GM12874 (cell line): ENCODE measurements around the gene OR6S1.
A peak's percentile ranks its signal among the peaks of the same experiment; 100 is the strongest.

Experiments used
- CTCF ChIP-seq: IDR thresholded peaks from 2 replicates; pipeline ENCODE4 v1.5.1; 2011; ENCODE audit warnings: low read depth, mild to moderate bottlenecking, control low read depth, low read length, moderate library complexity; ENCODE audit not compliant: insufficient read depth

OR6S1 gene

DNA sequence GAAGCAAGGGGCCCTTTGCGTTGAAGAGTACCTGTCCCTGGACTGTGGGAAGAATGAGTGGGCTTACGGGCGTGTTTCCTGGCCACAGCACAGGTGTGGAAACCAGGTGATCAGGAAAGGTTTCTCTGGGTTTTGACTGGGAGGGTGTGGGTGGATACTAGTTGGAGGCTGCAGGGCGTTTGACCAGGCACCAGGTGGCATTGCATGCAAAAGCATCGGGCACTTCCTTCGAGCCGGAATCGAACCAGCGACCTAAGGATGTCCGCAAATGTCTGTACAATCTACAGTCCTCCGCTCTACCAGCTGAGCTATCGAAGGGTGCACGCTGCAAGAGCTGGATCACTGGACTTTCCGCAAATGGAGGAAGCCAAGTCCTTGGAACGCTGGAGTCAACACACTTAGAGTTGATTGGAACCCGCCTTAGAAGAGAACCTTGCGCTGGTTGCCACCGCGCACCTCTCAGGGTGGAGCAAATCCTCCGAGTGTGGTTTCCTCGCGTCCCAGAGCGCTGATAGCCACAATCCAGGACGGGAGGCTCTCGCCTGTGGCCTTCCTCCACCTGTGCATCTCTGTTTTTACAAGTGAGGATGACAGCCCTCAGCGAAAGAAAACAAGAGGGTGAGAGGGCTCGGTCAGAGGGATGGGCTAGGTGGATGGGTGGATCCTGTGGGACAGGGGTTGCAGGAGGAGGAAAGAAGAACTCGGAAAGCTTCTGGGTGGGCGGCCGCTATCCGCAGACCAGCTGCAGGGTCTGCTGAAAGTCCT is 21.7 kb upstream of the OR6S1 start:
- peak; percentile 75 for TF ChIP-seq CTCF

DNA sequence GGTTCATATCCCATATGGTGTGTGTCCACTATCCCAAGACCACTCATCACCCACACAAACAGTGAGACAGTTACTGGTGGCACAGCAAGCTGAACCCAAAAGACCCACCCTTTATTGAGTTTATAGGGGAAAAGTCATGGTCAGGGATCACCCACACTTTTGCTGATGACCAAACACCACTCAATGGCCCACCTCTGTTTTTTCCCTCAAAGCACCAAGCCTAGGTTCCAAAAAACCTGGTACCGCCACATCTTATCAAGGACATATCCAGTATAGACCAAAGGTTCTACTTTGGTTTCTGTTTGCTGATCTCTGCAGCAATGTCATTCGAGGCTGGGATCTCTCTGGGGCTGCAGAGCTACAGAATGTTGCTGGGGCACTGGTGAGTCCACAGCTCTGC is 19.7 kb upstream of the OR6S1 start:
- TF ChIP-seq CTCF: no peak

GRCh38 chr14:20659813-20660395 is 18.4 kb upstream of the OR6S1 start:
- TF ChIP-seq CTCF: no peak

- no peak for TF ChIP-seq CTCF
Observed at GRCh38 chr14:20659336-20659735, 17.8 kb upstream of the OR6S1 start.

GRCh38 chr14:20658246-20658645 is 16.8 kb upstream of the OR6S1 start:
- TF ChIP-seq CTCF: no peak

- TF ChIP-seq CTCF: peak; percentile 25; the same call in 1 of the 2 replicates
Observed at GRCh38 chr14:20657216-20658211, 16.0 kb upstream of the OR6S1 start.

DNA sequence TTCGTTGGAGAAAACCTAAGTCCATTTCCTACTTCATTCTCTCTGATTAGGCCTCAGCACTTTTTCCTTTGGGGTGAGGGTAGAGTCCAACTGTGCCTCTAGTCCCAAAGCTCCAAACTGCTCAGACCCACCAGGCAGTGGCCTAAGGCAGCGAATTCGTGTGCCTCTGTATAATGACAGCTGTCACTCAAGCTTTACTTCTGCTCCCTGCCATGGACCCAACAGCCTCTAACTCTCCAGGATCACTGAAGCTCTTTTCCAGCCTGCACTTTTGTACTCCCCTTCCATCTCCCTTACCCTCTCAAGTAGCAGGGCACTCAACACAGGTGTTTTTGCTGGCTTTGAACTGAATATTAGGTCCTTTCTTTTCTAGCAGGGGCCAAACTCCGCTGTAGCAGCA is 14.8 kb upstream of the OR6S1 start:
- TF ChIP-seq CTCF: no peak
